DMS153 (cell line): Measurements from ENCODE around the gene ALDH3A1.

Experiments
- DNase-seq: peaks from one replicate; lab custom pipeline; 2025; lab: John Stamatoyannopoulos, UW

The ALDH3A1 gene

DNA sequence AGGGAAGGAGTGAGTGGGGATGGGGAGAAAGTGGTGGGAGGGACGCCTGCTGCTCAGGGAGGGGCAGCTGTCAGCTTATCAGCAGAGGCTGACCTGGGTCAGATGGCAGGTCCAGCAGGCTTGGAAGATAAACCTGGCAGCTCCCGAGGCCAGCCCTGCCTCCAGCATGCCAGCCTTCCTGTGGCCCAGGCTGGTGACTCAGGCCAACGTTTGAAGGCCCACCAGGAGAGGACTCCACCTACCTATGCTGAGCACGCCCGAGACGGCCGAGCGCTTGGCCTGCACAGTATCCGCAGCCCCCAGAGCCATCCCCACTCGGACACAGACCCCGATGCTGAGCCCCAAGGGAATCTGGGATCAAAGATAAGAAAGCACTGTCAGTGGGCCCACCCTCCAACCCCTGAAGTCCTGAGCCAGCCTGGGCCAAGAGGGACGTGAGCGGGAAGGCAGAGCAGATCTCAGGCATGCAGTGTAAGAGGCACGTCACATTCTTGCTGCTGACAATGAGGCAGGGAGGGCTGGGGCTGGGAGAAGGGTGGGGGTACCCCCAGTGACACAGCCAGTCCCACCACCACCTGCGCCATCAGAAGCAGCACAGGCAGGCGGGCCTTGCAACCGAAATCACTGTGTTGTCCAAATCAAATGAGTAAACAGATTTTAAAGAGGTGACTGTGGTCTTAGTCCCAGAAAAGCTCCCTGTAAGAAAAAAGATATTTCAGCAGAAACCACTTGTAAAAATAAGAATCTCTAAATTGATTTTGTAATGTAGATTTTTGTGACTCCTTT, 44.1 kb downstream of the ALDH3A1 start:
- DNase-seq = no peak

GRCh38 chr17:19703106-19703827, 44.8 kb downstream of the ALDH3A1 start:
- DNase-seq = no peak

DNA sequence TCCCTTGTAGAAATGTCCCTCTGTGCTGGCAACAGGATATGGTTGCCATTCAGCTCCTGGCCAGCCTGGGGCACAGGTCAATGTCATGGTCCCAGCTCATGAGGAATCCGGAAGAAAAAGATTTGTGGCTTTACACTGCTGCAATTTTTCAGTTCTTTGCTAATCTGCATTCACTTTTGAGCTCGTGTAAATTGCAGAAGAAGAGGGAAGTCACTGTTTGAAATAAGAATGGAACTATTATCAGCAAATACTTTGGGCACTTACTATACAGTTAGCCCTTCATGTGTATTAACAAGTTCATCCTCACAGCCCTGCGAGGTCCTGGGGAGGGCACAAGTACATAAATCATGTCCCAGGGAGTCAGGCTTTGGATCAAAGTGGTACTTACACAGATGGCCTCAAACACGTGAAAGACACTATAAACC, 45.9 kb downstream of the ALDH3A1 start:
- DNase-seq = no peak
